Measurements from ENCODE around the gene SIGLEC8. TPM values are rescaled to one million over a fixed set of nuclear protein-coding genes. Genes with fewer than 3 reads are reported as not detected.

The SIGLEC8 gene
- total and polyA plus RNA-seq, 2 of the 8 experiments (the other 6 are each of a cell fraction or from before 2014, with no cell fraction given), result not detected

GRCh38 chr19:51417107-51417809 lies 41.0 kb downstream of the SIGLEC8 start, which contains the start of gene SIGLEC10:
Gene SIGLEC10 (minus strand): TSS chr19:51417642. CDS start chr19:51417581, 61 bp downstream.
- Histone ChIP-seq H4K8ac (ENCODE audit: extremely low read depth, insufficient read depth, low read length) (peak within 1 kb of the TSS; percentile 36; the same call in 1 of the 2 replicates), H2BK15ac (ENCODE audit: low read length) (no peak within 1 kb of the TSS), H2BK5ac (ENCODE audit: low read depth, low read length) (no peak within 1 kb of the TSS), H2BK120ac (replicated peaks; ENCODE audit: low read depth, low read length) (no peak within 1 kb of the TSS), H4K5ac (ENCODE audit: insufficient read length, low read depth, low read length) (no peak within 1 kb of the TSS), H3K79me1 (ENCODE audit: low read depth, low read length) (no peaks in the 10 kb centered on the region), H4K91ac (replicated peaks; ENCODE audit: insufficient read length, low read length) (no peak within 1 kb of the TSS), H2AK5ac (ENCODE audit: low read depth, low read length) (no peak within 1 kb of the TSS), H3K23ac (ENCODE audit: insufficient read length) (no peak within 1 kb of the TSS), H3K9me3 (ENCODE audit: insufficient read depth in 2 of 2, low read depth in 1 of 2, low read length in 1 of 2) (no peaks in the 10 kb centered on the region), H3K4me3 (ENCODE audit: extremely low read depth in 1 of 4, insufficient read depth in 2 of 4, low read depth in 3 of 4, low read length in 4 of 4) (no peak within 1 kb of the TSS), H2BK12ac (ENCODE audit: low read depth, low read length) (no peak within 1 kb of the TSS), H3K4ac (replicated peaks; ENCODE audit: insufficient read length, low read depth, low read length) (no peak within 1 kb of the TSS), H3K4me1 (replicated peaks in 1 of 4; ENCODE audit: control insufficient read depth in 3 of 4, insufficient read depth in 4 of 4, low read length in 3 of 4) (peaks cover 0 to 11% (median 3%) of the 10 kb centered on the region in 4 experiments; a peak in 2 of 7 replicates), H3K27me3 (replicated peaks in 1 of 4; ENCODE audit: control insufficient read depth in 3 of 4, extremely low read depth in 1 of 4, insufficient read depth in 3 of 4, low read length in 3 of 4) (peaks cover 0 to 5% (median 2%) of the 10 kb centered on the region in 4 experiments; a peak in 3 of 7 replicates), H2AFZ (ENCODE audit: low read length) (no peak within 1 kb of the TSS), H3K56ac (replicated peaks; ENCODE audit: insufficient read length, low read depth, low read length) (no peak within 1 kb of the TSS), H4K20me1 (replicated peaks in 1 of 2; ENCODE audit: control insufficient read depth in 1 of 2, insufficient read depth in 2 of 2, low read length in 2 of 2) (no peaks in the 10 kb centered on the region), H3K18ac (ENCODE audit: extremely low read depth, low read length) (no peak within 1 kb of the TSS; the same call in 1 of the 2 replicates), H2BK20ac (ENCODE audit: low read length) (no peak within 1 kb of the TSS), H3K79me2 (ENCODE audit: control insufficient read depth in 1 of 2, insufficient read depth in 2 of 2, low read length in 2 of 2) (no peaks in the 10 kb centered on the region), H3K4me2 (ENCODE audit: insufficient read depth in 1 of 2, low read depth in 2 of 2, low read length in 2 of 2) (no peak within 1 kb of the TSS), H3K36me3 (ENCODE audit: control insufficient read depth in 2 of 4, insufficient read depth in 4 of 4, low read length in 3 of 4) (no peaks in the 10 kb centered on the region), H3K14ac (ENCODE audit: insufficient read length) (no peak within 1 kb of the TSS), H3K9ac (replicated peaks in 1 of 4; ENCODE audit: extremely low read depth in 1 of 4, low read depth in 3 of 4, low read length in 3 of 4) (no peak within 1 kb of the TSS), H3K23me2 (ENCODE audit: low read depth, low read length) (peaks cover 2% of the 10 kb centered on the region; the same call in 1 of the 2 replicates), H3K27ac (ENCODE audit: low read depth, low read length) (no peak within 1 kb of the TSS)
- DNase-seq (ENCODE audit: low read depth in 1 of 2, low spot score in 2 of 2), result no peak
- 91% methylated on average over 21 of the region's 21 CpGs; no CpG with 5 or more reads in 1 of the 2 experiments for WGBS, 2 experiments (ENCODE audit: extremely low coverage in 1 of 2, insufficient coverage in 1 of 2, insufficient read length in 1 of 2, insufficient replicate concordance in 2 of 2, low coverage in 1 of 2, low lambda C conversion rate in 2 of 2, missing lambda C conversion rate in 1 of 2)
- ChIA-PET CTCF (ENCODE audit: partially characterized antibody) (interaction anchor here (0.6 to 6.7 kb wide), 11 partner anchors 7 to 286 kb away, joined by 3 to 58 read pairs (median 4); partner anchors contain the start of gene NKG7), POLR2A (ENCODE audit: partially characterized antibody) (interaction anchor here (0.6 to 2.0 kb wide), 3 partner anchors 9 to 486 kb away, joined by 3 to 9 read pairs (median 4); no protein-coding TSS in a partner anchor)
- FAIRE-seq, result no peak
- TF ChIP-seq EGR1 (IDR thresholded peaks at IDR 0.05; ENCODE audit: borderline replicate concordance, low read depth, low read length), result no peak
- TF ChIP-seq RXRA (IDR thresholded peaks at IDR 0.05; ENCODE audit: insufficient read depth, low read depth, low read length), result no peak
- TF ChIP-seq KDM4A (IDR thresholded peaks at IDR 0.05; ENCODE audit: low read depth, low read length, severe bottlenecking), result no peak
- no peak for TF ChIP-seq SUZ12 (IDR thresholded peaks at IDR 0.05; ENCODE audit: low read length)
- no peak for TF ChIP-seq POLR2AphosphoS5 (IDR thresholded peaks at IDR 0.05; ENCODE audit: low read depth, low read length)
- no peak for TF ChIP-seq RAD21 (IDR thresholded peaks at IDR 0.05 in 1 of 2, conservative IDR thresholded peaks at IDR 0.05 in 1 of 2; ENCODE audit: low read depth in 2 of 2, low read length in 2 of 2)
- TF ChIP-seq SIN3A (conservative IDR thresholded peaks at IDR 0.05 in 1 of 2, IDR thresholded peaks at IDR 0.05 in 1 of 2; ENCODE audit: low read depth in 1 of 2, low read length in 2 of 2), result no peak
- no peak for TF ChIP-seq ATF2 (IDR thresholded peaks at IDR 0.05; ENCODE audit: low read length)
- TF ChIP-seq SRF (IDR thresholded peaks at IDR 0.05; ENCODE audit: low read depth, low read length), result no peak
- TF ChIP-seq BCL11A (IDR thresholded peaks at IDR 0.05; ENCODE audit: low read depth in 2 of 2, low read length in 2 of 2), result no peak

Data from H1 (cell line).